H1 (cell line): ENCODE data around the gene MIB2. TPM values are rescaled to one million over a fixed set of nuclear protein-coding genes. Genes with fewer than 3 reads are reported as not detected.

Source experiments
- CTCF ChIA-PET: fragments of 300-600 bp; sonication (Branson Sonifier 250); formaldehyde crosslinking; loops from one replicate; lab custom pipeline; 2021; ENCODE audit not compliant: partially characterized antibody; lab: Charles Lee
- POLR2A ChIA-PET: fragments of 300-600 bp; sonication (Branson Sonifier 250); formaldehyde crosslinking; loops from one replicate; lab custom pipeline; 2021; ENCODE audit warnings: inconsistent platforms; ENCODE audit not compliant: partially characterized antibody; lab: Charles Lee
- DNase-seq, 2 experiments: peaks; one replicate each; pipeline versions ENCODE4 v3.0.0 to v3.0.0-alpha.2; 2010 to 2022; ENCODE audit warnings: low spot score in 2 of 2, low read depth in 1 of 2, mixed read lengths in 1 of 2
- FAIRE-seq: peaks from 2 replicates; lab custom pipeline; 2011; peaks lifted over from hg19 to GRCh38; lab: Jason Lieb, UNC
- H2AFZ ChIP-seq: 2 replicates; pipeline ENCODE4 v1.8.1; 2012; ENCODE audit warnings: low read length, inconsistent platforms
- H2AK5ac ChIP-seq: 2 replicates; pipeline ENCODE4 v1.6.1; 2013; ENCODE audit warnings: low read depth, low read length
- H2BK120ac ChIP-seq: replicated peaks from 2 replicates; pipeline ENCODE3; 2013; ENCODE audit warnings: low read depth, low read length, inconsistent platforms
- H2BK12ac ChIP-seq: 2 replicates; pipeline ENCODE4 v1.6.1; 2013; ENCODE audit warnings: low read depth, low read length
- H2BK15ac ChIP-seq: 2 replicates; pipeline ENCODE4 v1.6.1; 2013; ENCODE audit warnings: low read length
- H2BK20ac ChIP-seq: 2 replicates; pipeline ENCODE4 v1.6.1; 2013; ENCODE audit warnings: low read length
- H2BK5ac ChIP-seq: 2 replicates; pipeline ENCODE4 v1.6.1; 2013; ENCODE audit warnings: low read depth, low read length
- H3K14ac ChIP-seq: 2 replicates; pipeline ENCODE4 v1.6.1; 2013; ENCODE audit warnings: inconsistent platforms; ENCODE audit not compliant: insufficient read length
- H3K18ac ChIP-seq: 2 replicates; pipeline ENCODE4 v1.6.1; 2013; ENCODE audit warnings: low read length; ENCODE audit errors: extremely low read depth
- H3K23ac ChIP-seq: 2 replicates; pipeline ENCODE4 v1.6.1; 2013; ENCODE audit warnings: inconsistent platforms; ENCODE audit not compliant: insufficient read length
- H3K23me2 ChIP-seq: 2 replicates; pipeline ENCODE4 v1.6.1; 2013; ENCODE audit warnings: low read depth, low read length
- H3K27ac ChIP-seq: 2 replicates; pipeline ENCODE4 v1.6.1; 2011; ENCODE audit warnings: low read depth, low read length, inconsistent platforms
- H3K27me3 ChIP-seq, 4 experiments: replicated peaks in 1 of 4; 1 replicate in 1 of 4; 2 replicates in 3 of 4; pipeline versions ENCODE4 v1.6.1 to v1.8.1; 2011 to 2013; ENCODE audit warnings: low read length in 3 of 4, mild to moderate bottlenecking in 3 of 4, inconsistent platforms in 2 of 4, mixed read lengths in 2 of 4, moderate library complexity in 1 of 4; ENCODE audit not compliant: control insufficient read depth in 3 of 4, insufficient read depth in 3 of 4; ENCODE audit errors: extremely low read depth in 1 of 4
- H3K36me3 ChIP-seq, 4 experiments: 2 replicates each; pipeline versions ENCODE4 v1.6.1 to v1.8.1; 2011 to 2013; ENCODE audit warnings: mild to moderate bottlenecking in 4 of 4, low read length in 3 of 4, moderate library complexity in 2 of 4, control low read depth in 1 of 4, inconsistent platforms in 1 of 4; ENCODE audit not compliant: insufficient read depth in 4 of 4, control insufficient read depth in 2 of 4
- H3K4ac ChIP-seq: replicated peaks from 2 replicates; pipeline ENCODE3; 2013; ENCODE audit warnings: low read length, low read depth, mixed read lengths, inconsistent platforms; ENCODE audit not compliant: insufficient read length
- H3K4me1 ChIP-seq, 4 experiments: replicated peaks in 1 of 4; 1 replicate in 1 of 4; 2 replicates in 3 of 4; pipeline versions ENCODE4 v1.6.1 to v1.8.1; 2011 to 2013; ENCODE audit warnings: low read length in 3 of 4, inconsistent platforms in 2 of 4, mixed read lengths in 1 of 4; ENCODE audit not compliant: insufficient read depth in 4 of 4, control insufficient read depth in 3 of 4
- H3K4me2 ChIP-seq, 2 experiments: 2 replicates each; pipeline versions ENCODE4 v1.6.1 to v1.8.1; 2011 to 2013; ENCODE audit warnings: low read depth in 2 of 2, low read length in 2 of 2, control low read depth in 1 of 2, inconsistent platforms in 1 of 2, mild to moderate bottlenecking in 1 of 2; ENCODE audit not compliant: insufficient read depth in 1 of 2
- H3K4me3 ChIP-seq, 4 experiments: fragments of 200-600, 300-600 bp in 1 of 4; sonication (generic), shearing (Covaris generic), sonication (Bioruptor Twin) in 1 of 4; 2 replicates each; pipeline versions ENCODE4 v1.5.1 to v1.8.1; 2011 to 2016; ENCODE audit warnings: low read length in 4 of 4, low read depth in 3 of 4, control low read depth in 2 of 4, inconsistent platforms in 2 of 4, mild to moderate bottlenecking in 2 of 4, mixed read lengths in 1 of 4, moderate library complexity in 1 of 4; ENCODE audit not compliant: insufficient read depth in 2 of 4; ENCODE audit errors: extremely low read depth in 1 of 4
- H3K56ac ChIP-seq: replicated peaks from 2 replicates; pipeline ENCODE3; 2013; ENCODE audit warnings: low read depth, mild to moderate bottlenecking, mixed read lengths, low read length, inconsistent platforms; ENCODE audit not compliant: insufficient read length
- H3K79me1 ChIP-seq: 2 replicates; pipeline ENCODE4 v1.6.1; 2013; ENCODE audit warnings: low read depth, low read length, control low read depth
- H3K79me2 ChIP-seq, 2 experiments: 2 replicates each; pipeline versions ENCODE4 v1.6.1 to v1.8.1; 2012 to 2013; ENCODE audit warnings: low read length in 2 of 2, mild to moderate bottlenecking in 2 of 2, inconsistent platforms in 1 of 2; ENCODE audit not compliant: insufficient read depth in 2 of 2, control insufficient read depth in 1 of 2
- H3K9ac ChIP-seq, 4 experiments: replicated peaks in 1 of 4; 1 replicate in 1 of 4; 2 replicates in 3 of 4; pipeline versions ENCODE4 v1.6.1 to v1.8.1; 2011 to 2013; ENCODE audit warnings: low read depth in 3 of 4, low read length in 3 of 4, control low read depth in 2 of 4, mild to moderate bottlenecking in 2 of 4, moderate library complexity in 2 of 4, inconsistent platforms in 1 of 4; ENCODE audit errors: extremely low read depth in 1 of 4
- H3K9me3 ChIP-seq, 2 experiments: 2 replicates each; pipeline versions ENCODE4 v1.6.1 to v1.8.1; 2012 to 2013; ENCODE audit warnings: mild to moderate bottlenecking in 2 of 2, moderate library complexity in 2 of 2, control low read depth in 1 of 2, inconsistent platforms in 1 of 2, low read depth in 1 of 2, low read length in 1 of 2, mixed read lengths in 1 of 2; ENCODE audit not compliant: insufficient read depth in 2 of 2
- H4K20me1 ChIP-seq, 2 experiments: replicated peaks in 1 of 2; 2 replicates each; pipeline versions ENCODE3 to v1.8.1; 2011 to 2013; ENCODE audit warnings: inconsistent platforms in 2 of 2, low read length in 2 of 2, mild to moderate bottlenecking in 1 of 2; ENCODE audit not compliant: insufficient read depth in 2 of 2, control insufficient read depth in 1 of 2
- H4K5ac ChIP-seq: 2 replicates; pipeline ENCODE4 v1.6.1; 2013; ENCODE audit warnings: low read length, low read depth, mixed read lengths, inconsistent platforms; ENCODE audit not compliant: insufficient read length
- H4K8ac ChIP-seq: 2 replicates; pipeline ENCODE4 v1.8.0; 2013; ENCODE audit warnings: mild to moderate bottlenecking, moderate library complexity, low read length, inconsistent platforms; ENCODE audit not compliant: insufficient read depth; ENCODE audit errors: extremely low read depth
- H4K91ac ChIP-seq: replicated peaks from 2 replicates; pipeline ENCODE3; 2013; ENCODE audit warnings: low read length, mixed read lengths, inconsistent platforms; ENCODE audit not compliant: insufficient read length
- CREB1 ChIP-seq: IDR thresholded peaks from 2 replicates; pipeline ENCODE4 v1.6.1; 2012; ENCODE audit warnings: inconsistent platforms
- CTBP2 ChIP-seq: IDR thresholded peaks from 2 replicates; pipeline ENCODE4 v1.7.0; 2011; ENCODE audit warnings: borderline replicate concordance, mild to moderate bottlenecking, moderate library complexity, mixed read lengths, low read length; ENCODE audit not compliant: insufficient read depth, insufficient read length
- HDAC2 ChIP-seq, 2 experiments: fragments of 300-600 bp in 1 of 2; sonication (generic) in 1 of 2; IDR thresholded peaks; 2 replicates each; pipeline ENCODE4 v1.6.1; 2011 to 2012; ENCODE audit warnings: low read depth in 2 of 2, low read length in 2 of 2, mild to moderate bottlenecking in 2 of 2, moderate library complexity in 2 of 2, borderline replicate concordance in 1 of 2, inconsistent platforms in 1 of 2
- NRF1 ChIP-seq: IDR thresholded peaks from 2 replicates; pipeline ENCODE4 v1.6.1; 2011; ENCODE audit warnings: mild to moderate bottlenecking, low read depth, low read length, improper control_type of control experiment
- SIN3A ChIP-seq, 2 experiments: IDR thresholded peaks in 1 of 2; conservative IDR thresholded peaks in 1 of 2; 2 replicates each; pipeline ENCODE4 v1.6.1; 2011 to 2012; ENCODE audit warnings: low read length in 2 of 2, improper control_type of control experiment in 1 of 2, low read depth in 1 of 2, mild to moderate bottlenecking in 1 of 2
- SP1 ChIP-seq: IDR thresholded peaks from 2 replicates; pipeline ENCODE4 v1.6.1; 2011; ENCODE audit warnings: low read depth, low read length
- TAF1 ChIP-seq: IDR thresholded peaks from 2 replicates; pipeline ENCODE4 v1.6.1; 2011; ENCODE audit warnings: mild to moderate bottlenecking, low read depth, low read length
- TCF12 ChIP-seq: IDR thresholded peaks from 2 replicates; pipeline ENCODE4 v1.6.1; 2011; ENCODE audit warnings: low read depth, mild to moderate bottlenecking, low read length
- TEAD4 ChIP-seq: IDR thresholded peaks from 2 replicates; pipeline ENCODE4 v1.6.1; 2012; ENCODE audit warnings: low read depth, low read length, inconsistent platforms, mixed read lengths
- WGBS, 2 experiments: shearing (Covaris generic) in 1 of 2; methylation state at CpG; one replicate each; pipeline versions ENCODE4 v1.1.6 to v1.1.7; 2013 to 2015; ENCODE audit warnings: low lambda C conversion rate in 2 of 2, mixed read lengths in 2 of 2, inconsistent platforms in 1 of 2, low coverage in 1 of 2, missing lambda C conversion rate in 1 of 2; ENCODE audit not compliant: insufficient replicate concordance in 2 of 2, insufficient coverage in 1 of 2, insufficient read length in 1 of 2; ENCODE audit errors: extremely low coverage in 1 of 2, missing lambda C conversion rate in 1 of 2; 5-methylcytosine and 5-hydroxymethylcytosine counted together
- polyA plus RNA-seq, 7 experiments: library from polyadenylated mRNA; depleted of rRNA in 3 of 7; stranded (reverse) in 5 of 7; unstranded in 2 of 7; fragments of >200 nt in 5 of 7; fragments of 200-250 nt in 2 of 7; gene quantifications; 1 replicate in 5 of 7; 2 replicates in 1 of 7; 4 replicates in 1 of 7; pipeline versions ENCODE4 v1.2.1 to v1.2.3, GENCODE V29; 2011 to 2013; ENCODE audit warnings: missing spikeins in 2 of 7, mixed read lengths in 2 of 7
- total RNA-seq: library from RNA; stranded (reverse); fragmentation: NEBNext Ultra II Directional; extraction: Animal tissue kit (Norgen Biotek cat#: 25700); gene quantifications from 2 replicates; pipeline ENCODE4 v1.2.1, GENCODE V29; 2021
- TF ChIP-seq, protein P1 (sequence below): IDR thresholded peaks from 2 replicates; pipeline ENCODE4 v1.6.1; 2012; ENCODE audit warnings: inconsistent platforms

MIB2 gene
- total and polyA plus RNA-seq, 2 of the 8 experiments (the other 6 are each of a cell fraction or from before 2014, with no cell fraction given) = 32.5 to 60.0 TPM

DNA sequence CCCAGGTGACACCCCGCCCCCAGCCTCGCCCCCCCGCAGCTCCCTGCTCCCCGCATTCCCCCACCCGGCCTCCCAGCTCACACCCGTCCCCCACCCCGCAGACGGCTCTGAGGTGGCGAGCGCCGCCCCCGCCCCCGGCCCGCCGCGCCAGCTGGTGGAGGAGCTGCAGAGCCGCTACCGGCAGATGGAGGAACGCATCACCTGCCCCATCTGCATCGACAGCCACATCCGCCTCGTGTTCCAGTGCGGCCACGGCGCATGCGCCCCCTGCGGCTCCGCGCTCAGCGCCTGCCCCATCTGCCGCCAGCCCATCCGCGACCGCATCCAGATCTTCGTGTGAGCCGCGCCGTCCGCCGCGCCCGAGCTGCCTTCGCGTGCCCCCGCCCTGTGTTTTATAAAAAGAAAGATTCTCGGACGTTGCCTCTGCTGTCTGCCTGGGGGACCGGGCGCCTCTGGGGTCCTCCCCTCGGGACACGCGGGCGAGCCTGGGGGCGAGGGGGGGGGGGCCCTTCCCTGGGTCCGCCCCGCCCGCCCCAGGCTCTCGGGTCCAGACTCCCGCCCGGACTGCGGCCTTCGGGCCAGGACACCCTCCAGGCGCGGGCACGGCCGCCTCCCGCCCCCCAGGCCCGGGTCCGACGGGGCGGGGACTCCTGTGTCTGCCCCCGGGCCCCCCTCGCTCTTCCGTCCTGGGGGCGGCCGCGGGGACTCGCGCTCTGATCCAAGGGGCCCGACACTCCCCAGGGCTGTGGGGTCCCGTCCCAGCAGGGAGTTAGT, 15.1 kb downstream of the MIB2 start:
- Histone ChIP-seq H2BK120ac (no peak overlapping the region), H2BK15ac (no peak overlapping the region), H3K18ac (peak overlapping the region; percentile 60), H2BK20ac (no peak overlapping the region), H4K91ac (no peak overlapping the region), H2BK12ac (no peak overlapping the region), H2AFZ (no peak overlapping the region), H3K4me1 (peaks cover 0 to 6% (median 2%) of the 10 kb centered on the region in 4 experiments; a peak in 4 of 7 replicates), H3K36me3 (no peaks in the 10 kb centered on the region), H4K8ac (peak overlapping the region; percentile 85), H3K56ac (peak overlapping the region; percentile 30), H2AK5ac (no peak overlapping the region), H4K5ac (no peak overlapping the region), H3K23me2 (peaks cover 9% of the 10 kb centered on the region; the same call in 1 of the 2 replicates), H3K79me2 (no peaks in the 10 kb centered on the region), H3K27ac (no peak overlapping the region), H2BK5ac (no peak overlapping the region), H3K9ac (no peak overlapping the region), H4K20me1 (peaks cover 0 to 7% of the 10 kb centered on the region in 2 experiments), H3K14ac (no peak overlapping the region), H3K4ac (no peak overlapping the region), H3K79me1 (no peaks in the 10 kb centered on the region), H3K23ac (no peak overlapping the region), H3K4me3 (peak overlapping the region in 2 of 4 experiments; percentile 14 to 70; a peak in 3 of 8 replicates), H3K4me2 (peak overlapping the region; percentile 38 to 63; a peak in 3 of 4 replicates), H3K9me3 (no peaks in the 10 kb centered on the region), H3K27me3 (peaks cover 8 to 23% (median 14%) of the 10 kb centered on the region in 4 experiments; a peak in 6 of 7 replicates)
- DNase-seq = peak; percentile 67 to 89
- POLR2A ChIA-PET = interaction anchor here (0.7 to 4.4 kb wide), 7 partner anchors 11 to 119 kb away, joined by 3 to 34 read pairs (median 3); partner anchors contain the start of genes ATAD3A and MIB2
- 9% methylated on average over 37 of the region's 81 CpGs; no CpG with 5 or more reads in 1 of the 2 experiments for WGBS, 2 experiments
- CTCF ChIA-PET = interaction anchor here (0.7 to 3.8 kb wide), 3 partner anchors 10 to 52 kb away, joined by 3 to 21 read pairs (median 6); no protein-coding TSS in a partner anchor
- no peak for FAIRE-seq
- TF ChIP-seq SP1 (peak; percentile 45; the same call in 1 of the 2 replicates), TCF12 (peak; percentile 80; the same call in 1 of the 2 replicates), SIN3A (conservative IDR thresholded peaks at IDR 0.05 in 1 of 2, IDR thresholded peaks at IDR 0.05 in 1 of 2; ENCODE audit: low read depth in 1 of 2, low read length in 2 of 2) (no peak), TAF1 (peak; percentile 27; the same call in 1 of the 2 replicates), HDAC2 (IDR thresholded peaks at IDR 0.05; ENCODE audit: borderline replicate concordance in 1 of 2, low read depth in 2 of 2, low read length in 2 of 2) (no peak), NRF1 (peak; percentile 73), CREB1 (peak; percentile 67), CTBP2 (no peak), TEAD4 (peak; percentile 20; the same call in 1 of the 2 replicates)
- TF ChIP-seq, protein P1, sequence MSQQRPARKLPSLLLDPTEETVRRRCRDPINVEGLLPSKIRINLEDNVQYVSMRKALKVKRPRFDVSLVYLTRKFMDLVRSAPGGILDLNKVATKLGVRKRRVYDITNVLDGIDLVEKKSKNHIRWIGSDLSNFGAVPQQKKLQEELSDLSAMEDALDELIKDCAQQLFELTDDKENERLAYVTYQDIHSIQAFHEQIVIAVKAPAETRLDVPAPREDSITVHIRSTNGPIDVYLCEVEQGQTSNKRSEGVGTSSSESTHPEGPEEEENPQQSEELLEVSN = peak; percentile 99
